ENCODE data around the gene SNX19. TPM values are rescaled to one million over a fixed set of nuclear protein-coding genes. Genes with fewer than 3 reads are reported as not detected.

SNX19 gene
- total and polyA plus RNA-seq, 2 of the 4 experiments (the other 2 are of a cell fraction), result 35.9 to 113 TPM

- no peak for TF ChIP-seq MAZ (IDR thresholded peaks at IDR 0.05; ENCODE audit: borderline replicate concordance, low read depth, low read length)
These were observed 39.1 kb downstream of the SNX19 start (continued) for GRCh38 chr11:130876931-130877915.

- in situ Hi-C loops (cut with MboI; ENCODE audit: low sequenced_read_pairs) (no loop called here), dilution Hi-C loops (cut with HindIII; ENCODE audit: low sequenced_read_pairs, unreplicated experiment) (no loop called here), intact Hi-C loops (cut with micrococcal nuclease) (no loop called here)
- no peak overlapping the region for H2AK9ac ChIP-seq (replicated peaks; ENCODE audit: low read depth, low read length, poor library complexity)
- peaks cover 0 to 12% of the 10 kb centered on the region in 2 experiments; a peak in 2 of 4 replicates for H3K79me1 ChIP-seq (ENCODE audit: low read depth in 1 of 2, low read length in 2 of 2)
- no peak overlapping the region for H3K56ac ChIP-seq (ENCODE audit: extremely low read depth, insufficient read depth, low read length)
- CTCF ChIA-PET, result interaction anchor here (0.9 to 1.1 kb wide), 2 partner anchors 14 to 28 kb away, joined by 3 read pairs; no protein-coding TSS in a partner anchor
- no peak overlapping the region for H2BK15ac ChIP-seq (ENCODE audit: low read depth, low read length)
- no peak overlapping the region for H3K4ac ChIP-seq (ENCODE audit: low read depth, low read length)
- no peak overlapping the region for H2AK5ac ChIP-seq (ENCODE audit: low read depth, low read length)
- peaks cover 7% of the 10 kb centered on the region for H3K4me1 ChIP-seq (ENCODE audit: control insufficient read depth, insufficient read depth, low read length)
- no peak for ATAC-seq (ENCODE audit: low read depth)
- no peak overlapping the region for H4K91ac ChIP-seq (ENCODE audit: insufficient read depth, low read depth, low read length)
- H3K18ac ChIP-seq (ENCODE audit: low read depth, low read length), result no peak overlapping the region
- no peak overlapping the region for H3K23ac ChIP-seq (ENCODE audit: low read depth, low read length)
- H3K4me3 ChIP-seq (ENCODE audit: insufficient read depth, low read depth, low read length), result no peak overlapping the region
- peaks cover 4% of the 10 kb centered on the region; the same call in 1 of the 2 replicates for H4K20me1 ChIP-seq (ENCODE audit: insufficient read depth, low read length)
- H3K9ac ChIP-seq (ENCODE audit: low read depth, low read length), result no peak overlapping the region
- H2AFZ ChIP-seq (replicated peaks; ENCODE audit: low read length, poor library complexity), result no peak overlapping the region
- H3K9me1 ChIP-seq (ENCODE audit: insufficient read depth, low read length), result peaks cover 8% of the 10 kb centered on the region
- H2BK5ac ChIP-seq (ENCODE audit: low read depth, low read length, poor library complexity, severe bottlenecking), result no peak overlapping the region
- H4K5ac ChIP-seq (ENCODE audit: low read depth, low read length), result no peak overlapping the region
- no peaks in the 10 kb centered on the region for H3K27me3 ChIP-seq (ENCODE audit: control insufficient read depth, insufficient read depth, low read length)
- BruUV-seq (replicated peaks), result no TSS peak
- H2BK120ac ChIP-seq (ENCODE audit: low read depth, low read length), result no peak overlapping the region
- H2BK20ac ChIP-seq (ENCODE audit: low read depth, low read length), result no peak overlapping the region
- H3K14ac ChIP-seq (replicated peaks; ENCODE audit: low read depth, low read length), result no peak overlapping the region
- WGBS, 2 experiments (ENCODE audit: extremely low coverage in 2 of 2, insufficient read length in 1 of 2), result no CpG with 5 or more reads among the region's 4 CpGs
- no peak overlapping the region for H3K4me2 ChIP-seq (ENCODE audit: low read depth, low read length)
- POLR2A ChIA-PET (ENCODE audit: unreplicated experiment), result no interaction called here
- no peak overlapping the region for H4K8ac ChIP-seq (ENCODE audit: low read depth in 2 of 2, low read length in 2 of 2)
- no peak for DNase-seq
- H3K9me3 ChIP-seq (ENCODE audit: control insufficient read depth, insufficient read depth, low read length), result no peaks in the 10 kb centered on the region
- H3K36me3 ChIP-seq (ENCODE audit: control insufficient read depth, insufficient read depth, low read length), result peaks cover 39% of the 10 kb centered on the region
- H3K27ac ChIP-seq (ENCODE audit: insufficient read depth, low read length), result no peak overlapping the region
- TF ChIP-seq MAFK (IDR thresholded peaks at IDR 0.05; ENCODE audit: low read depth, low read length), result no peak
- TF ChIP-seq NFE2L2 (IDR thresholded peaks at IDR 0.05; ENCODE audit: low read depth, low read length), result no peak
- no peak for TF ChIP-seq MXI1 (IDR thresholded peaks at IDR 0.05; ENCODE audit: borderline replicate concordance, low read depth, low read length)
- no peak for TF ChIP-seq FOS (IDR thresholded peaks at IDR 0.05; ENCODE audit: low read depth, low read length)
- TF ChIP-seq RCOR1 (IDR thresholded peaks at IDR 0.05; ENCODE audit: insufficient replicate concordance, low read length), result no peak
- TF ChIP-seq SMC3 (IDR thresholded peaks at IDR 0.05; ENCODE audit: low read depth, low read length), result no peak
- TF ChIP-seq ELK1 (IDR thresholded peaks at IDR 0.05; ENCODE audit: borderline replicate concordance, low read depth, low read length), result no peak
- TF ChIP-seq USF2 (IDR thresholded peaks at IDR 0.05; ENCODE audit: low read depth, low read length), result no peak
- no peak for TF ChIP-seq CHD1 (IDR thresholded peaks at IDR 0.05; ENCODE audit: low read depth, low read length)
- TF ChIP-seq POLR2A (IDR thresholded peaks at IDR 0.05; ENCODE audit: low read depth, low read length), result no peak
- no peak for TF ChIP-seq MAZ (IDR thresholded peaks at IDR 0.05; ENCODE audit: borderline replicate concordance, low read depth, low read length)
- no peak for TF ChIP-seq BHLHE40 (IDR thresholded peaks at IDR 0.05; ENCODE audit: low read depth, low read length)
These were observed 40.2 kb downstream of the SNX19 start for GRCh38 chr11:130876100-130876499.
